Mononuclear cell (primary cell): ENCODE data around the gene SLC4A7. TPM values are rescaled to one million over a fixed set of nuclear protein-coding genes. Genes with fewer than 3 reads are reported as not detected.
"Not testable (repeated sequence)": the region's sequence is repeated elsewhere in the genome, so short reads cannot be mapped to it uniquely, and the experiment has no call there.

Experiments used
- H3K27me3 ChIP-seq: 2 replicates; pipeline ENCODE4 v1.6.0; 2011; ENCODE audit warnings: low read length, control low read depth; ENCODE audit not compliant: insufficient read depth
- H3K4me1 ChIP-seq: 2 replicates; pipeline ENCODE4 v1.5.1; 2011; ENCODE audit warnings: mild to moderate bottlenecking, low read length, control low read depth; ENCODE audit not compliant: insufficient read depth
- H3K4me3 ChIP-seq: 2 replicates; pipeline ENCODE4 v1.5.1; 2011; ENCODE audit warnings: mild to moderate bottlenecking, low read length, moderate library complexity
- H3K9me3 ChIP-seq: 2 replicates; pipeline ENCODE4 v1.5.1; 2011; ENCODE audit warnings: low read depth, mild to moderate bottlenecking, control low read depth, low read length
- total RNA-seq: library from RNA; depleted of rRNA; stranded (reverse); fragments of >200 nt; gene quantifications from one replicate; pipeline ENCODE4 v1.2.3, GENCODE V29; 2012

The SLC4A7 gene
- total RNA-seq, 1 donor = 69.8 TPM

GRCh38 chr3:27425896-27426565, 58.2 kb downstream of the SLC4A7 start:
- no peak overlapping the region for H3K4me3 ChIP-seq
- H3K27me3 ChIP-seq = no peaks in the 10 kb centered on the region
- no peaks in the 10 kb centered on the region for H3K9me3 ChIP-seq
- no peaks in the 10 kb centered on the region for H3K4me1 ChIP-seq

GRCh38 chr3:27424812-27425521, 59.2 kb downstream of the SLC4A7 start:
- H3K27me3 ChIP-seq, H3K9me3 ChIP-seq: not testable (repeated sequence)

GRCh38 chr3:27423463-27423862, 60.7 kb downstream of the SLC4A7 start:
- Histone ChIP-seq H3K4me3 (no peak overlapping the region), H3K27me3 (no peaks in the 10 kb centered on the region), H3K4me1 (no peaks in the 10 kb centered on the region), H3K9me3 (no peaks in the 10 kb centered on the region)

More at GRCh38 chr3:27424812-27425521, 59.2 kb downstream of the SLC4A7 start:
- not testable (repeated sequence) for H3K4me1 ChIP-seq, H3K4me3 ChIP-seq

GRCh38 chr3:27422617-27423016, 61.6 kb downstream of the SLC4A7 start:
- no peaks in the 10 kb centered on the region for H3K27me3 ChIP-seq
- H3K4me1 ChIP-seq = no peaks in the 10 kb centered on the region
- no peak overlapping the region for H3K4me3 ChIP-seq
- no peaks in the 10 kb centered on the region for H3K9me3 ChIP-seq

GRCh38 chr3:27415202-27415601, 69.0 kb downstream of the SLC4A7 start:
- Histone ChIP-seq H3K27me3 (no peaks in the 10 kb centered on the region), H3K4me3 (no peak overlapping the region), H3K9me3 (no peaks in the 10 kb centered on the region), H3K4me1 (no peaks in the 10 kb centered on the region)

GRCh38 chr3:27392950-27393679, 91.1 kb downstream of the SLC4A7 start:
- Histone ChIP-seq H3K4me1 (no peaks in the 10 kb centered on the region), H3K27me3 (no peaks in the 10 kb centered on the region), H3K4me3 (no peak overlapping the region), H3K9me3 (no peaks in the 10 kb centered on the region)

- not testable (repeated sequence) for H3K4me1 ChIP-seq, H3K4me3 ChIP-seq, H3K9me3 ChIP-seq
Observed at GRCh38 chr3:27392414-27392813, 91.8 kb downstream of the SLC4A7 start.

GRCh38 chr3:27391796-27392195, 92.4 kb downstream of the SLC4A7 start:
- Histone ChIP-seq H3K9me3 (no peaks in the 10 kb centered on the region), H3K4me1 (no peaks in the 10 kb centered on the region), H3K4me3 (no peak overlapping the region), H3K27me3 (no peaks in the 10 kb centered on the region)

More at GRCh38 chr3:27392414-27392813, 91.8 kb downstream of the SLC4A7 start:
- not testable (repeated sequence) for H3K27me3 ChIP-seq

- no peaks in the 10 kb centered on the region for H3K27me3 ChIP-seq
- no peaks in the 10 kb centered on the region for H3K4me1 ChIP-seq
- H3K4me3 ChIP-seq = no peak overlapping the region
- H3K9me3 ChIP-seq = no peaks in the 10 kb centered on the region
Observed at GRCh38 chr3:27387625-27388024, 96.6 kb downstream of the SLC4A7 start.

- no peak overlapping the region for H3K4me3 ChIP-seq
- H3K4me1 ChIP-seq = no peaks in the 10 kb centered on the region
- H3K27me3 ChIP-seq = no peaks in the 10 kb centered on the region
- no peaks in the 10 kb centered on the region for H3K9me3 ChIP-seq
Observed at GRCh38 chr3:27385504-27385903, 98.7 kb downstream of the SLC4A7 start.

GRCh38 chr3:27384191-27384590, 100.0 kb downstream of the SLC4A7 start:
- no peaks in the 10 kb centered on the region for H3K9me3 ChIP-seq
- H3K27me3 ChIP-seq = no peaks in the 10 kb centered on the region
- H3K4me3 ChIP-seq = no peak overlapping the region
- H3K4me1 ChIP-seq = no peaks in the 10 kb centered on the region

GRCh38 chr3:27380433-27381357, 103.5 kb downstream of the SLC4A7 start:
- no peak overlapping the region for H3K4me3 ChIP-seq
- H3K4me1 ChIP-seq = no peaks in the 10 kb centered on the region
- no peaks in the 10 kb centered on the region for H3K27me3 ChIP-seq

GRCh38 chr3:27378331-27378730, 105.9 kb downstream of the SLC4A7 start:
- Histone ChIP-seq H3K4me3 (no peak overlapping the region), H3K27me3 (no peaks in the 10 kb centered on the region), H3K9me3 (no peaks in the 10 kb centered on the region), H3K4me1 (no peaks in the 10 kb centered on the region)

More at GRCh38 chr3:27380433-27381357, 103.5 kb downstream of the SLC4A7 start:
- H3K9me3 ChIP-seq = no peaks in the 10 kb centered on the region

- H3K4me1 ChIP-seq = no peaks in the 10 kb centered on the region
- H3K9me3 ChIP-seq = no peaks in the 10 kb centered on the region
- H3K4me3 ChIP-seq = no peak overlapping the region
- no peaks in the 10 kb centered on the region for H3K27me3 ChIP-seq
Observed at GRCh38 chr3:27376109-27376772, 107.9 kb downstream of the SLC4A7 start.
